ENCODE measurements around the gene MAP7D2.

DNA sequence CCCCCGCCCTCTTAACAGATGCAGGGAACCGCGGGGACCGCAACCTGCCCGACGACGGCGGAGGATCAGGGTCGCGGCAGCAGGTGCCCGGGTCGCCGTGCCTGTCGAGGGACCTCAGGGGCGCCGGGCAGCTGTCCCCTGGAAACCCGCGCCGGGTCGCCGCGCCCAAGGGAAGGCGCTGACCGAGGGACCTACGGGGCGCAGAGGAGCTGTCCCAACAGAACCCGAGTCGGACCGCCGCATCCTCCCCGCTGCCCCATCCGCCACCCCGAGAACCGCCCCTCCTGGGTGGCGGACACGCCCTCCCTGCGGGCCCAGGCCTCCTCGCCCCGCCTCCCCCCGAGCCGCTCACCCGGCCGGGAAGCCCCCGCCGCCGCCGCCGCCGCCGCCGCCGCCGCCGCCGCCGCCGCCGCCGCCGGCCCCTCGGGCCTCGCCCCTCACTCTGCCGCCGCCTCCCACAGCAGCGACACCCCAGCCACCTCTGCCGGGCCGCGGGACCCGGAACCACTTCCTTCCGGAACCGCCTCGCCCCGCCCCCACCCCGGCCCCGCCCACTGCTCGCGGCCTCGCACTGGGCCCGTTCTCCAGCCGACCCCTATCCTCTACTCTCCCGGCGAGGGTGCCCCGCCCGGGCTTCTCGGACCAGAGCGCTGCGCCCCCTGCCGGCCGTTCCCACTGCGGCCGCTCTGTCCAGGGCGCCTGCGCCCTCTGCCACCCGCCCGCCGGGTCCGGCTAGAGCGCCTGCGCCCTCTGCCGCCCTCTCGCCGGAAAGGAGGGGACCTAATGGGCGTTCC, 126.0 kb downstream of the MAP7D2 start, which contains the start of gene BCLAF3:
- no peak for TF ChIP-seq RBM34 (IDR thresholded peaks at IDR 0.05; ENCODE audit: borderline replicate concordance, insufficient read depth, low read length)
- TF ChIP-seq, protein P1, sequence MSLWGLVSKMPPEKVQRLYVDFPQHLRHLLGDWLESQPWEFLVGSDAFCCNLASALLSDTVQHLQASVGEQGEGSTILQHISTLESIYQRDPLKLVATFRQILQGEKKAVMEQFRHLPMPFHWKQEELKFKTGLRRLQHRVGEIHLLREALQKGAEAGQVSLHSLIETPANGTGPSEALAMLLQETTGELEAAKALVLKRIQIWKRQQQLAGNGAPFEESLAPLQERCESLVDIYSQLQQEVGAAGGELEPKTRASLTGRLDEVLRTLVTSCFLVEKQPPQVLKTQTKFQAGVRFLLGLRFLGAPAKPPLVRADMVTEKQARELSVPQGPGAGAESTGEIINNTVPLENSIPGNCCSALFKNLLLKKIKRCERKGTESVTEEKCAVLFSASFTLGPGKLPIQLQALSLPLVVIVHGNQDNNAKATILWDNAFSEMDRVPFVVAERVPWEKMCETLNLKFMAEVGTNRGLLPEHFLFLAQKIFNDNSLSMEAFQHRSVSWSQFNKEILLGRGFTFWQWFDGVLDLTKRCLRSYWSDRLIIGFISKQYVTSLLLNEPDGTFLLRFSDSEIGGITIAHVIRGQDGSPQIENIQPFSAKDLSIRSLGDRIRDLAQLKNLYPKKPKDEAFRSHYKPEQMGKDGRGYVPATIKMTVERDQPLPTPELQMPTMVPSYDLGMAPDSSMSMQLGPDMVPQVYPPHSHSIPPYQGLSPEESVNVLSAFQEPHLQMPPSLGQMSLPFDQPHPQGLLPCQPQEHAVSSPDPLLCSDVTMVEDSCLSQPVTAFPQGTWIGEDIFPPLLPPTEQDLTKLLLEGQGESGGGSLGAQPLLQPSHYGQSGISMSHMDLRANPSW (CRISPR knock-in tag; IDR thresholded peaks at IDR 0.05), result no peak
- TF ChIP-seq, protein P2, sequence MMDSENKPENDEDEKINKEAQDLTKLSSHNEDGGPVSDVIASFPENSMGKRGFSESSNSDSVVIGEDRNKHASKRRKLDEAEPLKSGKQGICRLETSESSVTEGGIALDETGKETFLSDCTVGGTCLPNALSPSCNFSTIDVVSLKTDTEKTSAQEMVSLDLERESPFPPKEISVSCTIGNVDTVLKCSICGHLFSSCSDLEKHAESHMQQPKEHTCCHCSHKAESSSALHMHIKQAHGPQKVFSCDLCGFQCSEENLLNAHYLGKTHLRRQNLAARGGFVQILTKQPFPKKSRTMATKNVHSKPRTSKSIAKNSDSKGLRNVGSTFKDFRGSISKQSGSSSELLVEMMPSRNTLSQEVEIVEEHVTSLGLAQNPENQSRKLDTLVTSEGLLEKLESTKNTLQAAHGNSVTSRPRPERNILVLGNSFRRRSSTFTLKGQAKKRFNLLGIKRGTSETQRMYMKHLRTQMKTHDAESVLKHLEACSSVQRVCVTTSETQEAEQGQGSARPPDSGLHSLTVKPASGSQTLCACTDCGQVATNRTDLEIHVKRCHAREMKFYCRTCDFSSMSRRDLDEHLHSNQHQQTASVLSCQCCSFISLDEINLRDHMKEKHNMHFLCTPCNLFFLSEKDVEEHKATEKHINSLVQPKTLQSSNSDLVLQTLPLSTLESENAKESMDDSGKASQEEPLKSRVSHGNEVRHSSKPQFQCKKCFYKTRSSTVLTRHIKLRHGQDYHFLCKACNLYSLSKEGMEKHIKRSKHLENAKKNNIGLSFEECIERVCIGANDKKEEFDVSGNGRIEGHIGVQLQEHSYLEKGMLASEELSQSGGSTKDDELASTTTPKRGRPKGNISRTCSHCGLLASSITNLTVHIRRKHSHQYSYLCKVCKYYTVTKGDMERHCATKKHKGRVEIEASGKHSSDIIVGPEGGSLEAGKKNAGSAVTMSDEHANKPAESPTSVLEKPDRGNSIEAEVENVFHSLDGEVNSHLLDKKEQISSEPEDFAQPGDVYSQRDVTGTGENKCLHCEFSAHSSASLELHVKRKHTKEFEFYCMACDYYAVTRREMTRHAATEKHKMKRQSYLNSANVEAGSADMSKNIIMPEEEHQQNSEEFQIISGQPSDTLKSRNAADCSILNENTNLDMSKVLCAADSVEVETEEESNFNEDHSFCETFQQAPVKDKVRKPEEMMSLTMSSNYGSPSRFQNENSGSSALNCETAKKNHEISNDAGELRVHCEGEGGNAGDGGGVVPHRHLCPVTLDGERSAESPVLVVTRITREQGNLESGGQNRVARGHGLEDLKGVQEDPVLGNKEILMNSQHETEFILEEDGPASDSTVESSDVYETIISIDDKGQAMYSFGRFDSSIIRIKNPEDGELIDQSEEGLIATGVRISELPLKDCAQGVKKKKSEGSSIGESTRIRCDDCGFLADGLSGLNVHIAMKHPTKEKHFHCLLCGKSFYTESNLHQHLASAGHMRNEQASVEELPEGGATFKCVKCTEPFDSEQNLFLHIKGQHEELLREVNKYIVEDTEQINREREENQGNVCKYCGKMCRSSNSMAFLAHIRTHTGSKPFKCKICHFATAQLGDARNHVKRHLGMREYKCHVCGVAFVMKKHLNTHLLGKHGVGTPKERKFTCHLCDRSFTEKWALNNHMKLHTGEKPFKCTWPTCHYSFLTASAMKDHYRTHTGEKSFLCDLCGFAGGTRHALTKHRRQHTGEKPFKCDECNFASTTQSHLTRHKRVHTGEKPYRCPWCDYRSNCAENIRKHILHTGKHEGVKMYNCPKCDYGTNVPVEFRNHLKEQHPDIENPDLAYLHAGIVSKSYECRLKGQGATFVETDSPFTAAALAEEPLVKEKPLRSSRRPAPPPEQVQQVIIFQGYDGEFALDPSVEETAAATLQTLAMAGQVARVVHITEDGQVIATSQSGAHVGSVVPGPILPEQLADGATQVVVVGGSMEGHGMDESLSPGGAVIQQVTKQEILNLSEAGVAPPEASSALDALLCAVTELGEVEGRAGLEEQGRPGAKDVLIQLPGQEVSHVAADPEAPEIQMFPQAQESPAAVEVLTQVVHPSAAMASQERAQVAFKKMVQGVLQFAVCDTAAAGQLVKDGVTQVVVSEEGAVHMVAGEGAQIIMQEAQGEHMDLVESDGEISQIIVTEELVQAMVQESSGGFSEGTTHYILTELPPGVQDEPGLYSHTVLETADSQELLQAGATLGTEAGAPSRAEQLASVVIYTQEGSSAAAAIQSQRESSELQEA (IDR thresholded peaks at IDR 0.05; ENCODE audit: low read depth), result no peak
